GM19351 (cell line): ENCODE results near the gene TPM4.

ENCODE experiments used
- ATAC-seq: cut with Tn5 transposase; IDR thresholded peaks from one replicate; pipeline ENCODE4 v1.9.1; 2021; ENCODE audit warnings: mild to moderate bottlenecking, moderate library complexity; ENCODE audit not compliant: unreplicated experiment

Gene TPM4

GRCh38 chr19:16124953-16125352, 48.7 kb downstream of the TPM4 start:
- ATAC-seq: no peak

- ATAC-seq: no peak
Observed at GRCh38 chr19:16125737-16126495, 49.6 kb downstream of the TPM4 start.

GRCh38 chr19:16127080-16127479, 50.8 kb downstream of the TPM4 start:
- no peak for ATAC-seq

- no peak for ATAC-seq
Observed at GRCh38 chr19:16127776-16128371, 51.6 kb downstream of the TPM4 start.

DNA sequence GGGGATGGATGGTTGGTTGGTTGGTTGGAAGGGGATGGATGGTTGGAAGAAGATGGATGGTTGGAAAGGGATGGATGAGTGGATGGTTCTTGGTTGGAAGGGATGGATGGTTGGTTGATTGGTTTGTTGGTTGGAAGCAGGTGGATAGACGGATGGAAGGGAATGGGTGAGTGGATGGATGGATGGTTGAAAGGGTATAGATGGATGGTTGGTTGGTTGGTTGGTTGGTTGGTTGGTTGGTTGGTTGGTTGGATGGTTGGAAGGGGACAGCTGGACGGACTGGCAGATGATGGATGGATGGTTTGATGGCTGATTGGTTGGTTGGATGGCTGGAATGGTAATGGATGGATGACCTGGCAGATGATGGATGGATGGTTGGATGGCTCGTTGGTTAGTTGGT, 55.4 kb downstream of the TPM4 start:
- no peak for ATAC-seq

DNA sequence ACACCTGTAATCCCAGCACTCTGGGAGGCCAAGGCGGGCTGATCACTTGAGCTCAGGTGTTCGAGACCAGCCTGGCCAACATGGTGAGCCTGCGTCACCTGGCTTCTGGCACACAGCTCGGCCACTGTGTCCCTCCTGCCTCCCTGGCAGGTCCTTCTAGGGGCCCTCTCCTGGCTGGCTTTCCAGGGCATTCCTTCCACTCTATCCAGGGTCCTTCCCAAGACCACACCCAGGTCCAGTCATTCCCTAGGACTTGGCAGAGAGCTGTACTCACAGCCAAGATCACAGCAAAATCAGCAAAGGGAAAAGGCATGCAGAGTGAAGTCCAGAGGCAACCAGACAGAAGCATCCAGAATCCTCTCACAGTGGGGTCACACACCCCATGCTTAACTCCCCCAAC, 57.5 kb downstream of the TPM4 start:
- no peak for ATAC-seq

DNA sequence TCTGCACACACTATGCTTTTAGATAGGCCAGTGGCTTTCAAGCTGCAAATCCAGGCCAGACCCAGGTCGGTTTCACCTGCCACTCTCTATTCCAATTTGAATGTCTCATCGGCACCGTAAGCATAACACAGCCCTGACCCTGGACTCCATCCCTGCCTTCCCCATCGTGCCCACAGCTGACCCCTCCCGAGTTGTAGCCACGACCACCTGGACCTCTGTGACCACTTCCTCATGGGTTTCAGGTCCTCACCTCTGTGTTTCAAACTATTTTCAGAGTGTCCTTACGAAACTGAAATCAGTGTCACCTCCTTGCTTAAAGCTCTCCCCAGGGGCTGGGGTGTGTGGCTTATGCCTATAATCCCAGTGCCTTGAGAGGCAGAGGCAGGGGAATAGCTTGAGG, 58.2 kb downstream of the TPM4 start:
- no peak for ATAC-seq

GRCh38 chr19:16135430-16136127, 59.3 kb downstream of the TPM4 start:
- no peak for ATAC-seq

DNA sequence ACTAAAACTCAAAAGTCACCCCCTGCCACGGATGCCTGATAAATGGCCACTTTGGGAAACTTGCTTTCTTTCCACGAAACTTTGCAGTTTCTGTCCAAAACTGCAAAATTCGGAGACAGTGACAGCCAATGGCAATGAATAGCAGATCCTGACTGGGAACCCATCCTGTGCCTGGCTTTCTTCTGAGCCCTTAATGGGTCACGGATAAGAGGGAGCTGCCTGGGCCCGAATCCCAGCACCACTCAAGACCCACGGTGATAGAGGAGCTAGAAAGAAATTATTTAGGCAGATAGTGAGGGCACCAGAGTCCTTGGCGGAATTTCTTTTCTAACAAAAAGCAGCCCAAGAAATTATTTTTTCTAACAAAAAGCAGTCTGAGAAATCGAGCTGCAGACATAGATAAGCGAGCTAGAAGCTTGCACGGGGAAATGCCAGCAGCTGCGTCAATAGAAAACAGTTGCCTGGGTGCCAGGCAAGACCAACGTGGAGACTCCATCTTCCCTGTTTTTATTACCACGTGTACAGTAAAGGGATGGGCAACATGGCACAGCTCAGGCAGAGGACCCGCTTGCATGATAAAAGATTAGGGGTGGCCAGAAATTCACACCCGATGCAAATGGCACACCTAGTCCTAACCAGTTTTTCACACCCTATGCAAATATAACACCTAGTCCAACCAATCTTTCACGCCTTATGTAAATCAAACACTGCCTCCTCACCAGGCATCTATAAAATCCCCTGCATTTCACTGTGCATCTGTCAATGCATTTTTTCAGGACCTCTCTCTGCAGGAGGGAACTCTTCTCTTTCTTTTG, 60.1 kb downstream of the TPM4 start:
- no peak for ATAC-seq

GRCh38 chr19:16139752-16140151, 63.5 kb downstream of the TPM4 start:
- no peak for ATAC-seq

GRCh38 chr19:16141043-16141442, 64.7 kb downstream of the TPM4 start:
- ATAC-seq: no peak

DNA sequence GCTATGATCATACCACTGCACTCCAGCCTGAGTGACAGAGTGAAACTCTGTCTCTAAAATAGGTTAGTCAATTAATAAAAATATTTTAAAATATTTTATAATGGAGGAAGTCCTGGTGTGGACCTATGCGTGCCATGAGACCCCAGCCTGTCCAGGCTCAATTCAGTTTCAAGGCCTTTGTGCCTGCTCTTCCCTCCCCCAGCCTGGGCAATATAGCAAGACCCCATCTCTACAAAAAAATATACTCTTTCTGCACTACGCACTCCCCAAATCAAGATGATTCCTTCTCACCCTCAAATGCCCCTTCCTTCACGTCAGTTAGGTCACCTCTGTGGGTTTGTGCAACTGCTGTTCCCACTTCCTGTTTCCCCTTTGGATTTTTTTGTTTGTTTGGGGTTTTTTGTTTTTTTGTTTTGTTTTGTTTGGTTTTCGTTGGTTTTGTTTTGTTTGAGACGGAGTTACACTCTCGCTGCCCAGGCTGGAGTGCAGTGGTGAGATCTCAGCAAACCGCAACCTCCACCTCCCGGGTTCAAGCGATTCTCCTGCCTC, 65.8 kb downstream of the TPM4 start:
- no peak for ATAC-seq

GRCh38 chr19:16143399-16144215, 67.3 kb downstream of the TPM4 start, which contains the start of gene HSH2D:
HSH2D (plus strand) TSS chr19:16143685; CDS start chr19:16148751, 5,066 bp downstream.
- ATAC-seq: peak; percentile 75

DNA sequence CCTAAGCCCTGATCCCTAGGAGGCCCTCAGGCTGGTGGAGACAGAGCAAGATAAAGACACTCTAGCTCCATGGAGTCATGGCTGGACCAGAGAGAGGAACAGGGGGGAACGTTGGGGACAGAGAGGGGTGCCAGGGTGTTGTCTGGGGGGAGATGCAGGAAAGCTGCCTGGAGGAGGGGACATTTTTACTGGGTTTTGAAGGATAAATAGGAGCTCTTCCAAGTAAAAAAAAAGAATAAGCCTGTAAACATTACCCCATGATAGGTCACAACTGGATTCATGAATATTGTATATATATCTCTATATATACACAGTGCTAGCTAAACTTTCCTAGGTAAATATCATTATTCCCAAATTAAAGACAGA, 67.9 kb downstream of the TPM4 start:
- ATAC-seq: no peak

DNA sequence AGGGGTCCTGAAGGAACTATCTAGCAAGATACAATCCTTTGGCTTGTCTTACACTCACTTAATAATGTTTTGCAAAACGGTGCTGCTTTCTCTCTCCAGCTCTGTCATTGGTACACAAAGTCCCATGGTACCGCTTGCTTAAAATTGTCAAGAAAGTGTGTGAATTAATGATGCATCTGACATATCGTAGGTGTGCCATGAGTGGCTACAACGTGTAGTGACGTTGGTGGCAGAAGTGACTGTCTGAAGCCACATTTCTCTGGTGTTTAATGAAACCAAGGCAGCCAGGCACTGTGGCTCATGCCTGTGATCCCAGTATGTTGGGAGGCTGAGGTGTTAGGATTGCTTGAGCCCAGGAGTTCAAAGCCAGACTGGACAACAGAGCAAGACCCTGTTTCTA, 69.8 kb downstream of the TPM4 start:
- ATAC-seq: no peak

GRCh38 chr19:16148443-16149229, 72.3 kb downstream of the TPM4 start:
- ATAC-seq: no peak
